Stimulated activated CD4-positive, alpha-beta T cell treated with anti-CD3 and anti-CD28 coated beads, Interleukin-2, amount 100 ng/mL, for 48 hours (primary cell): ENCODE results near the gene CTXN3.

Experiments
- DNase-seq, 2 donors: peaks; one replicate each; pipeline ENCODE4 v3.0.0-alpha.2; 2020

CTXN3 gene

GRCh38 chr5:127649018-127649439, at the start of gene CTXN3:
Gene CTXN3 (plus strand): TSS chr5:127649082. CDS start chr5:127657522, 8,440 bp downstream.
- DNase-seq, result no peak

GRCh38 chr5:127599320-127599719, 49.6 kb upstream of the CTXN3 start:
- no peak for DNase-seq

GRCh38 chr5:127599847-127600246, 49.0 kb upstream of the CTXN3 start:
- DNase-seq, result no peak

GRCh38 chr5:127601111-127601510, 47.8 kb upstream of the CTXN3 start:
- no peak for DNase-seq

GRCh38 chr5:127601601-127602000, 47.3 kb upstream of the CTXN3 start:
- no peak for DNase-seq

- no peak for DNase-seq
Measured at GRCh38 chr5:127602481-127602880, 46.4 kb upstream of the CTXN3 start.

- no peak for DNase-seq
Measured at GRCh38 chr5:127602896-127603844, 45.7 kb upstream of the CTXN3 start.

GRCh38 chr5:127608077-127608660, 40.7 kb upstream of the CTXN3 start:
- DNase-seq, result no peak

- DNase-seq, result no peak
Measured at GRCh38 chr5:127609011-127609410, 39.9 kb upstream of the CTXN3 start.

- no peak for DNase-seq
Measured at GRCh38 chr5:127609957-127610356, 38.9 kb upstream of the CTXN3 start.

GRCh38 chr5:127612441-127613141, 36.3 kb upstream of the CTXN3 start:
- DNase-seq, result no peak

- no peak for DNase-seq
Measured at GRCh38 chr5:127615916-127616315, 33.0 kb upstream of the CTXN3 start.

GRCh38 chr5:127619908-127620479, 28.9 kb upstream of the CTXN3 start:
- DNase-seq, result no peak

GRCh38 chr5:127621601-127622325, 27.1 kb upstream of the CTXN3 start:
- no peak for DNase-seq

- DNase-seq, result no peak
Measured at GRCh38 chr5:127634007-127634406, 14.9 kb upstream of the CTXN3 start.

GRCh38 chr5:127639828-127640227, 9.1 kb upstream of the CTXN3 start:
- DNase-seq, result no peak

- no peak for DNase-seq
Measured at GRCh38 chr5:127642949-127643348, 5.9 kb upstream of the CTXN3 start.

- no peak for DNase-seq
Measured at GRCh38 chr5:127643607-127644006, 5.3 kb upstream of the CTXN3 start.

GRCh38 chr5:127645300-127645726, 3.6 kb upstream of the CTXN3 start:
- no peak for DNase-seq

- no peak for DNase-seq
Measured at GRCh38 chr5:127647361-127647958, 1.4 kb upstream of the CTXN3 start.

- DNase-seq, result no peak
Measured at GRCh38 chr5:127650022-127650421, 1.1 kb downstream of the CTXN3 start.

GRCh38 chr5:127650649-127651048, 1.8 kb downstream of the CTXN3 start:
- no peak for DNase-seq
